Measurements from ENCODE around the gene TAF8.

Gene TAF8

DNA sequence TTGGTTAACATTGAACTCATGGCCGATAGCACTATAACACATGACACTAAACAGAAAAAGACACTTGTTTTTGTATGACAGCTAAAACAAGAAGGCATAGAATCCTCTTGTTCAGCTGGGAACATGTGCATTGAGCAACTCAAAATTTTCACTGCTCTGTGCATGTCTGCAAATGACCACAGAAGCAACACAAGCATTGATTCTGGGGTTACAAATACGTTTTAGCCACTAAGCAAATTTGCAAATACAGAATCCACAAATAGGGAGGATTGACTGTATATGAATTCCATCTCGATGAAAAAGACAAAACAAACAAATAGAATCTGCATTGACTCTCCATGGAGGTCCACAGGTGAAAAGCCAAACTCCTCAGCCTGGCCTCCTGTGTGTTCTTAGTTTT is 60.4 kb downstream of the TAF8 start:
- Histone ChIP-seq H4K20me1 (ENCODE audit: insufficient read depth, low read length, poor library complexity, severe bottlenecking) (no peaks in the 10 kb centered on the region), H3K4me2 (ENCODE audit: low read depth, low read length, poor library complexity, severe bottlenecking) (no peak overlapping the region), H3K9ac (ENCODE audit: low read depth, low read length, poor library complexity, severe bottlenecking) (no peak overlapping the region), H3K9me3 (ENCODE audit: insufficient read depth, low read depth, low read length) (no peaks in the 10 kb centered on the region), H3K79me2 (ENCODE audit: insufficient read depth, low read length) (0 out of 2 replicates have a peak, but pooled peaks cover 3% of the 10 kb centered on the region), H3K4me3 (ENCODE audit: low read length, poor library complexity, severe bottlenecking) (no peak overlapping the region), H3K4me1 (ENCODE audit: insufficient read depth, low read length, poor library complexity, severe bottlenecking) (peaks cover 1% of the 10 kb centered on the region), H3K27me3 (ENCODE audit: insufficient read depth, low read length, poor library complexity, severe bottlenecking) (no peaks in the 10 kb centered on the region), H3K36me3 (ENCODE audit: insufficient read depth, low read length) (no peaks in the 10 kb centered on the region), H3K9me2 (replicated peaks; ENCODE audit: low read depth, low read length) (no peaks in the 10 kb centered on the region), H3F3A (ENCODE audit: low read depth) (no peaks in the 10 kb centered on the region), H2AFZ (ENCODE audit: low read length) (no peak overlapping the region)
- TF ChIP-seq, protein P1, sequence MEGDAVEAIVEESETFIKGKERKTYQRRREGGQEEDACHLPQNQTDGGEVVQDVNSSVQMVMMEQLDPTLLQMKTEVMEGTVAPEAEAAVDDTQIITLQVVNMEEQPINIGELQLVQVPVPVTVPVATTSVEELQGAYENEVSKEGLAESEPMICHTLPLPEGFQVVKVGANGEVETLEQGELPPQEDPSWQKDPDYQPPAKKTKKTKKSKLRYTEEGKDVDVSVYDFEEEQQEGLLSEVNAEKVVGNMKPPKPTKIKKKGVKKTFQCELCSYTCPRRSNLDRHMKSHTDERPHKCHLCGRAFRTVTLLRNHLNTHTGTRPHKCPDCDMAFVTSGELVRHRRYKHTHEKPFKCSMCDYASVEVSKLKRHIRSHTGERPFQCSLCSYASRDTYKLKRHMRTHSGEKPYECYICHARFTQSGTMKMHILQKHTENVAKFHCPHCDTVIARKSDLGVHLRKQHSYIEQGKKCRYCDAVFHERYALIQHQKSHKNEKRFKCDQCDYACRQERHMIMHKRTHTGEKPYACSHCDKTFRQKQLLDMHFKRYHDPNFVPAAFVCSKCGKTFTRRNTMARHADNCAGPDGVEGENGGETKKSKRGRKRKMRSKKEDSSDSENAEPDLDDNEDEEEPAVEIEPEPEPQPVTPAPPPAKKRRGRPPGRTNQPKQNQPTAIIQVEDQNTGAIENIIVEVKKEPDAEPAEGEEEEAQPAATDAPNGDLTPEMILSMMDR (conservative IDR thresholded peaks at IDR 0.05; ENCODE audit: low read length): no peak
- no peak for TF ChIP-seq EZH2phosphoT487 (IDR thresholded peaks at IDR 0.05; ENCODE audit: borderline replicate concordance)

DNA sequence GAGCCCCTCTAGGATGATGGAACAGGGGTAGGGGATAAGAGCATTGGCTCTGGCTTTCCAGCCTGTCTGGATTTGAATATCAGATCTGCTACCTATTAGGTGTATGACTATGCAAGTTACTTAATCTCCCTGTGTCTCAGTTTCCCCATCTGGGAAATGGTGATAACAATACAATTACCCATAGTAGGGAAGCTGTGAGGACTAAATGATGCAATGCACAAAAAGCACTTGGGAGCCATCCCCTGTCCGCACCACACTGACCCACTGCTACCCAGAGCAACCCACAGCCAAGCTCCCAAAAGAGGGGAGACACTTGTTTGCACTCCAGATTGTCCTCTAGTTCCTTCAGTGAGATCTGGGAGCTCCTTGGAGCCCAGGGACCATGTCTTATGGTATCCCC is 62.0 kb downstream of the TAF8 start:
- H3K9me2 ChIP-seq (replicated peaks; ENCODE audit: low read depth, low read length): no peaks in the 10 kb centered on the region
- no peaks in the 10 kb centered on the region for H4K20me1 ChIP-seq (ENCODE audit: insufficient read depth, low read length, poor library complexity, severe bottlenecking)
- no peaks in the 10 kb centered on the region for H3K27me3 ChIP-seq (ENCODE audit: insufficient read depth, low read length, poor library complexity, severe bottlenecking)
- no peaks in the 10 kb centered on the region for H3K9me3 ChIP-seq (ENCODE audit: insufficient read depth, low read depth, low read length)
- no peaks in the 10 kb centered on the region for H3K4me1 ChIP-seq (ENCODE audit: insufficient read depth, low read length, poor library complexity, severe bottlenecking)
- H3K4me3 ChIP-seq (ENCODE audit: low read length, poor library complexity, severe bottlenecking): no peak overlapping the region
- no peaks in the 10 kb centered on the region for H3K79me2 ChIP-seq (ENCODE audit: insufficient read depth, low read length)
- no peak overlapping the region for H3K9ac ChIP-seq (ENCODE audit: low read depth, low read length, poor library complexity, severe bottlenecking)
- H2AFZ ChIP-seq (ENCODE audit: low read length): no peak overlapping the region
- TF ChIP-seq EZH2phosphoT487 (IDR thresholded peaks at IDR 0.05; ENCODE audit: borderline replicate concordance): no peak
- no peaks in the 10 kb centered on the region for H3F3A ChIP-seq (ENCODE audit: low read depth)
- H3K36me3 ChIP-seq (ENCODE audit: insufficient read depth, low read length): no peaks in the 10 kb centered on the region
- H3K4me2 ChIP-seq (ENCODE audit: low read depth, low read length, poor library complexity, severe bottlenecking): no peak overlapping the region

DNA sequence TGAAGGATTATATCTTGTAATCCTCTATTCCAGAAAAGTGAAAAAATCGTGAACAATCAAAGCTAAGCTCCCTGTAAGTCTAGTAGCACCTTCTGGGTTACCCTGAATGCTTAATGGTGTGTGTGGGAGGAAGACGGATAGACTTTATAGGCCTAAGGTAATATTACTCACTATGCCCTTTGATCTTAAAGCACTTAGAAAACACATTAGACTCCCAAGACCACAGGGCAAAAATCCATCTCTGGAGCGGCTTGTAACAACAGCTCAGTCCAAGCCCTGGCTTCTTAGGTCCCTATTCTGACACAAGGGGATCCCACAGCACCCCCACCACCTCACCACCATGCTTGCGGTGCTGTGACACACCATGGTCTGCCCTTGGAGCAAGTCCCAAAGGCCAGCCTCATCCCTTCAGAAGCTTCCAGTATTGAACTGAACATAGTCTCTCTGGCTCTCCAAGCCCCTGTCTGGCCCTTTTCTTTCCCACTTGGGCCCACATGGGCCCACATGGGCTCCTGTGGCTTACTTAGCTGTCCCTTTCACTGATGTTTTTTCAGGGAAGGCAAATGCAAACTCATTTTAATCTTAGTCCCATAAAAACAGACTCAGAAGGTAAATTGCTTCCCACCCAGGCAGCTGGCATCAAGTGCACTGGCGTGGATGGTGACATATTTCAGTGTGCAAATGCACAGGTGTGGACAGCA is 63.8 kb downstream of the TAF8 start:
- H3K79me2 ChIP-seq (ENCODE audit: insufficient read depth, low read length): no peaks in the 10 kb centered on the region
- no peaks in the 10 kb centered on the region for H3F3A ChIP-seq (ENCODE audit: low read depth)
- H3K9me2 ChIP-seq (replicated peaks; ENCODE audit: low read depth, low read length): no peaks in the 10 kb centered on the region
- H3K36me3 ChIP-seq (ENCODE audit: insufficient read depth, low read length): no peaks in the 10 kb centered on the region
- no peaks in the 10 kb centered on the region for H3K27me3 ChIP-seq (ENCODE audit: insufficient read depth, low read length, poor library complexity, severe bottlenecking)
- TF ChIP-seq EZH2phosphoT487 (IDR thresholded peaks at IDR 0.05; ENCODE audit: borderline replicate concordance): no peak
- no peaks in the 10 kb centered on the region for H3K9me3 ChIP-seq (ENCODE audit: insufficient read depth, low read depth, low read length)
- no peaks in the 10 kb centered on the region for H3K4me1 ChIP-seq (ENCODE audit: insufficient read depth, low read length, poor library complexity, severe bottlenecking)
- H2AFZ ChIP-seq (ENCODE audit: low read length): no peak overlapping the region
- H3K9ac ChIP-seq (ENCODE audit: low read depth, low read length, poor library complexity, severe bottlenecking): no peak overlapping the region
- no peak overlapping the region for H3K4me3 ChIP-seq (ENCODE audit: low read length, poor library complexity, severe bottlenecking)
- H3K4me2 ChIP-seq (ENCODE audit: low read depth, low read length, poor library complexity, severe bottlenecking): no peak overlapping the region
- no peaks in the 10 kb centered on the region for H4K20me1 ChIP-seq (ENCODE audit: insufficient read depth, low read length, poor library complexity, severe bottlenecking)

DNA sequence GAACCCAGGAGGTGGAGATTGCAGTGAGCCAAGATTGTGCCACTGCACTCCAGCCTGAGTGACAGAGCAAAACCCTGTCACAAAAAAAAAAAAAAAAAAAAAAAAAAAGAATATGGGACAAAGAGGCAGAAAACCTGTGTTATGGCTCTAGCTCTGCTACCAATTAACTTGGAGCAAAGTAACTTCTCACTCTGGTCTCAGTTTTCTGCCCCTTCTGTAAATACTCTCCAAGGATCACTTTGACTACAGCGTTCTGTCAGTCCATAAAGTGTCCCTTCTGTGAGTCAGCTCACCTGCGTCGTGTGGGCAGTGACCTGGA is 67.5 kb downstream of the TAF8 start:
- Histone ChIP-seq H3F3A (ENCODE audit: low read depth) (no peaks in the 10 kb centered on the region), H3K9ac (ENCODE audit: low read depth, low read length, poor library complexity, severe bottlenecking) (no peak overlapping the region), H2AFZ (ENCODE audit: low read length) (no peak overlapping the region), H3K4me2 (ENCODE audit: low read depth, low read length, poor library complexity, severe bottlenecking) (no peak overlapping the region), H3K9me3 (ENCODE audit: insufficient read depth, low read depth, low read length) (no peaks in the 10 kb centered on the region), H4K20me1 (ENCODE audit: insufficient read depth, low read length, poor library complexity, severe bottlenecking) (no peaks in the 10 kb centered on the region), H3K79me2 (ENCODE audit: insufficient read depth, low read length) (no peaks in the 10 kb centered on the region), H3K4me1 (ENCODE audit: insufficient read depth, low read length, poor library complexity, severe bottlenecking) (no peaks in the 10 kb centered on the region), H3K4me3 (ENCODE audit: low read length, poor library complexity, severe bottlenecking) (no peak overlapping the region), H3K27me3 (ENCODE audit: insufficient read depth, low read length, poor library complexity, severe bottlenecking) (no peaks in the 10 kb centered on the region), H3K36me3 (ENCODE audit: insufficient read depth, low read length) (no peaks in the 10 kb centered on the region), H3K9me2 (replicated peaks; ENCODE audit: low read depth, low read length) (no peaks in the 10 kb centered on the region)
- TF ChIP-seq, protein P1 (conservative IDR thresholded peaks at IDR 0.05; ENCODE audit: low read length): no peak
- no peak for TF ChIP-seq EZH2phosphoT487 (IDR thresholded peaks at IDR 0.05; ENCODE audit: borderline replicate concordance)
